ENCODE data around the gene HEPACAM. TPM values are rescaled to one million over a fixed set of nuclear protein-coding genes. Genes with fewer than 3 reads are reported as not detected.

Gene HEPACAM
- total RNA-seq, 1 donor from 2014 or later = not detected

- Mint-ChIP-seq H3K4me1 (ENCODE audit: low read depth, unreplicated experiment) (peaks cover 30% of the 10 kb centered on the region), H3K9me3 (ENCODE audit: unreplicated experiment) (peaks cover 2% of the 10 kb centered on the region), H3K4me3 (ENCODE audit: unreplicated experiment) (no peak overlapping the region), H3K27me3 (ENCODE audit: low read depth, unreplicated experiment) (peaks cover 8% of the 10 kb centered on the region), H3K36me3 (ENCODE audit: low read depth, unreplicated experiment) (no peaks in the 10 kb centered on the region), H3K27ac (ENCODE audit: unreplicated experiment) (no peak overlapping the region)
- Histone ChIP-seq H3K4me2 (ENCODE audit: low read length) (peak overlapping the region; percentile 77), H3K27ac (ENCODE audit: low read depth, low read length) (peak overlapping the region; percentile 89), H3K79me2 (ENCODE audit: insufficient read depth, low read length) (no peaks in the 10 kb centered on the region), H3K36me3 (ENCODE audit: insufficient read depth, low read length) (no peaks in the 10 kb centered on the region), H3K4me1 (ENCODE audit: insufficient read depth, low read length) (peaks cover 50% of the 10 kb centered on the region), H3K9me3 (ENCODE audit: insufficient read depth, low read depth, low read length) (no peaks in the 10 kb centered on the region), H2AFZ (ENCODE audit: low read depth, low read length) (no peak overlapping the region), H4K20me1 (ENCODE audit: insufficient read depth, low read length) (no peaks in the 10 kb centered on the region), H3K4me3 (ENCODE audit: insufficient read depth, low read depth, low read length) (no peak overlapping the region), H3K27me3 (ENCODE audit: insufficient read depth, low read length) (no peaks in the 10 kb centered on the region), H3K9ac (ENCODE audit: low read length) (peak overlapping the region; percentile 65)
- no peak for DNase-seq (ENCODE audit: low read depth)
- TF ChIP-seq CTCF (IDR thresholded peaks at IDR 0.05; ENCODE audit: insufficient read depth, low read depth, low read length) = no peak
- no peak for TF ChIP-seq EZH2 (IDR thresholded peaks at IDR 0.05; ENCODE audit: insufficient read depth, low read length)
- FAIRE-seq = peak; percentile 9
Measured at GRCh38 chr11:124899383-124900145, 36.3 kb downstream of the HEPACAM start.

- Histone ChIP-seq H2AFZ (ENCODE audit: low read depth, low read length) (peak overlapping the region; percentile 61), H3K79me2 (ENCODE audit: insufficient read depth, low read length) (no peaks in the 10 kb centered on the region), H3K4me3 (ENCODE audit: insufficient read depth, low read depth, low read length) (no peak overlapping the region), H4K20me1 (ENCODE audit: insufficient read depth, low read length) (no peaks in the 10 kb centered on the region), H3K9ac (ENCODE audit: low read length) (peak overlapping the region; percentile 65), H3K27ac (ENCODE audit: low read depth, low read length) (peak overlapping the region; percentile 89), H3K9me3 (ENCODE audit: insufficient read depth, low read depth, low read length) (no peaks in the 10 kb centered on the region), H3K36me3 (ENCODE audit: insufficient read depth, low read length) (no peaks in the 10 kb centered on the region), H3K4me1 (ENCODE audit: insufficient read depth, low read length) (peaks cover 50% of the 10 kb centered on the region), H3K4me2 (ENCODE audit: low read length) (peak overlapping the region; percentile 77), H3K27me3 (ENCODE audit: insufficient read depth, low read length) (no peaks in the 10 kb centered on the region)
- H3K9me3 Mint-ChIP-seq (ENCODE audit: unreplicated experiment) = peaks cover 2% of the 10 kb centered on the region
- H3K4me1 Mint-ChIP-seq (ENCODE audit: low read depth, unreplicated experiment) = peaks cover 30% of the 10 kb centered on the region
- no peaks in the 10 kb centered on the region for H3K36me3 Mint-ChIP-seq (ENCODE audit: low read depth, unreplicated experiment)
- no peak for TF ChIP-seq EZH2 (IDR thresholded peaks at IDR 0.05; ENCODE audit: insufficient read depth, low read length)
- TF ChIP-seq CTCF (IDR thresholded peaks at IDR 0.05; ENCODE audit: insufficient read depth, low read depth, low read length) = no peak
- peak overlapping the region; percentile 65 for H3K4me3 Mint-ChIP-seq (ENCODE audit: unreplicated experiment)
- peak overlapping the region; percentile 94 for H3K27ac Mint-ChIP-seq (ENCODE audit: unreplicated experiment)
- peaks cover 17% of the 10 kb centered on the region for H3K27me3 Mint-ChIP-seq (ENCODE audit: low read depth, unreplicated experiment)
- FAIRE-seq (no peak), DNase-seq (ENCODE audit: low read depth) (no peak)
Measured at GRCh38 chr11:124898711-124899110, 37.1 kb downstream of the HEPACAM start.

GRCh38 chr11:124898263-124898680 lies 37.6 kb downstream of the HEPACAM start:
- H4K20me1 ChIP-seq (ENCODE audit: insufficient read depth, low read length) = no peaks in the 10 kb centered on the region
- H2AFZ ChIP-seq (ENCODE audit: low read depth, low read length) = peak overlapping the region; percentile 61
- FAIRE-seq = peak; percentile 97
- Mint-ChIP-seq H3K27ac (ENCODE audit: unreplicated experiment) (peak overlapping the region; percentile 94), H3K27me3 (ENCODE audit: low read depth, unreplicated experiment) (peaks cover 21% of the 10 kb centered on the region), H3K4me1 (ENCODE audit: low read depth, unreplicated experiment) (peaks cover 30% of the 10 kb centered on the region), H3K9me3 (ENCODE audit: unreplicated experiment) (peaks cover 2% of the 10 kb centered on the region), H3K4me3 (ENCODE audit: unreplicated experiment) (peak overlapping the region; percentile 27), H3K36me3 (ENCODE audit: low read depth, unreplicated experiment) (no peaks in the 10 kb centered on the region)
- H3K4me2 ChIP-seq (ENCODE audit: low read length) = peak overlapping the region; percentile 77
- DNase-seq (ENCODE audit: low read depth) = peak; percentile 92
- TF ChIP-seq EZH2 (IDR thresholded peaks at IDR 0.05; ENCODE audit: insufficient read depth, low read length) (no peak), CTCF (IDR thresholded peaks at IDR 0.05; ENCODE audit: insufficient read depth, low read depth, low read length) (no peak)
- peaks cover 50% of the 10 kb centered on the region for H3K4me1 ChIP-seq (ENCODE audit: insufficient read depth, low read length)
- no peaks in the 10 kb centered on the region for H3K36me3 ChIP-seq (ENCODE audit: insufficient read depth, low read length)
- no peaks in the 10 kb centered on the region for H3K9me3 ChIP-seq (ENCODE audit: insufficient read depth, low read depth, low read length)
- no peaks in the 10 kb centered on the region for H3K79me2 ChIP-seq (ENCODE audit: insufficient read depth, low read length)
- no peaks in the 10 kb centered on the region for H3K27me3 ChIP-seq (ENCODE audit: insufficient read depth, low read length)
- peak overlapping the region; percentile 89 for H3K27ac ChIP-seq (ENCODE audit: low read depth, low read length)
- H3K9ac ChIP-seq (ENCODE audit: low read length) = peak overlapping the region; percentile 65
- H3K4me3 ChIP-seq (ENCODE audit: insufficient read depth, low read depth, low read length) = no peak overlapping the region
